ENCODE results near the gene CIT.

DNA sequence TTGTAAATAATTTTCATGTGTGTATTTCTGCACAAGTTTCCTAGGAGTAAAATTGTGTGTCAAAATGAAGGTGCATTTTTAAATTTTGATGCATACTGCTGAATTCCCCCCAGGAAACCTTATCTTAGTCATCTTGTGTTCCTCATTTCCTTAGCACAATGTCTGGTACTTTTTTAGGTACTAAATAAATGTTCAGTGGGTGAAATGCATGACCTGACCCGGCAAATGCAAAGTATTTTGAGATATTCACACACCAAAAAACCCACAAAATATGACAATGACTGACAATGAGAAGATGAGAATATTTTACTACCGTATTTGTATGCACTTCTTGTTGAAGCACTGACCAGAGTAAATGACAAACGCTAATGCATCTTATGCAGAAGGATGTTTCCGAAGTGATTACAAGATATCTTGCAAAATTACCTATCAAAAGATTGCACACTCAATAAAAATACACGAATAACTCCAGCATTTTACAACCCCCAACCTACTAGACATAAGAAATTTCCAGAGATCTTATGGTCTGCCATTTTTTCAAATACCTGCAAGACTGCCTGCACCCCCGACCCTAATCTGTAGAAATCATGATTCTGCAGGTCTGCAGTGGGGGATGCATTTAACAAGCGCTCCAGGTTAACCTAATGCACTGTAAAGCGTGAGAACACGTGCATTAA lies 210.1 kb downstream of the CIT start:
- TF ChIP-seq, protein P1, sequence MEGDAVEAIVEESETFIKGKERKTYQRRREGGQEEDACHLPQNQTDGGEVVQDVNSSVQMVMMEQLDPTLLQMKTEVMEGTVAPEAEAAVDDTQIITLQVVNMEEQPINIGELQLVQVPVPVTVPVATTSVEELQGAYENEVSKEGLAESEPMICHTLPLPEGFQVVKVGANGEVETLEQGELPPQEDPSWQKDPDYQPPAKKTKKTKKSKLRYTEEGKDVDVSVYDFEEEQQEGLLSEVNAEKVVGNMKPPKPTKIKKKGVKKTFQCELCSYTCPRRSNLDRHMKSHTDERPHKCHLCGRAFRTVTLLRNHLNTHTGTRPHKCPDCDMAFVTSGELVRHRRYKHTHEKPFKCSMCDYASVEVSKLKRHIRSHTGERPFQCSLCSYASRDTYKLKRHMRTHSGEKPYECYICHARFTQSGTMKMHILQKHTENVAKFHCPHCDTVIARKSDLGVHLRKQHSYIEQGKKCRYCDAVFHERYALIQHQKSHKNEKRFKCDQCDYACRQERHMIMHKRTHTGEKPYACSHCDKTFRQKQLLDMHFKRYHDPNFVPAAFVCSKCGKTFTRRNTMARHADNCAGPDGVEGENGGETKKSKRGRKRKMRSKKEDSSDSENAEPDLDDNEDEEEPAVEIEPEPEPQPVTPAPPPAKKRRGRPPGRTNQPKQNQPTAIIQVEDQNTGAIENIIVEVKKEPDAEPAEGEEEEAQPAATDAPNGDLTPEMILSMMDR (IDR thresholded peaks at IDR 0.05): no peak
- TF ChIP-seq POLR2A (IDR thresholded peaks at IDR 0.05): no peak
